Suprapubic skin (tissue), 4 donors: ENCODE results near the gene CCR5.
"Not testable (repeated sequence)": the region's sequence is repeated elsewhere in the genome, so short reads cannot be mapped to it uniquely, and the experiment has no call there.

Source experiments
- CTCF ChIP-seq, 2 donors: fragments of 200-600 bp in 1 of 2; fragments of 450-650 bp in 1 of 2; sonication (generic) in 1 of 2; IDR thresholded peaks; one replicate each; pipeline ENCODE4 v1.5.1; 2016 to 2019; ENCODE audit warnings: antibody characterized with exemption in 2 of 2, mild to moderate bottlenecking in 1 of 2, moderate library complexity in 1 of 2
- EP300 ChIP-seq: sonication (generic); formaldehyde crosslinking; IDR thresholded peaks from one replicate; pipeline ENCODE4 v1.6.1; 2017; ENCODE audit warnings: antibody characterized with exemption
- POLR2A ChIP-seq, 2 donors: fragments of 450-650 bp; IDR thresholded peaks; one replicate each; pipeline ENCODE4 v1.6.1; 2017; ENCODE audit warnings: antibody characterized with exemption in 2 of 2, mild to moderate bottlenecking in 2 of 2, moderate library complexity in 2 of 2
- POLR2AphosphoS5 ChIP-seq, 3 donors: sonication (generic); formaldehyde crosslinking; IDR thresholded peaks; one replicate each; pipeline ENCODE4 v1.6.1; 2017; ENCODE audit warnings: antibody characterized with exemption in 3 of 3

GRCh38 chr3:46391526-46391925 is 20.8 kb downstream of the CCR5 start:
- TF ChIP-seq CTCF (IDR thresholded peaks at IDR 0.05); POLR2A (IDR thresholded peaks at IDR 0.05); EP300; POLR2AphosphoS5 (IDR thresholded peaks at IDR 0.05): not testable (repeated sequence)
